OCI-LY1 (cell line): Measurements from ENCODE around the gene SIRT6.

Experiments
- EZH2 ChIP-seq: fragments of 200-600 bp; sonication (generic), shearing (Covaris generic); IDR thresholded peaks from 2 replicates; pipeline ENCODE4 v1.8.0; 2017; ENCODE audit warnings: borderline replicate concordance, mixed run types, mild to moderate bottlenecking, antibody characterized with exemption, low read length, moderate library complexity, mixed read lengths
- TF ChIP-seq, protein P1 (sequence below): fragments of 200-600 bp; sonication (generic), shearing (Covaris generic); IDR thresholded peaks from 2 replicates; pipeline ENCODE4 v1.5.1; 2017; ENCODE audit warnings: mild to moderate bottlenecking, antibody characterized with exemption, low read length, moderate library complexity, mixed read lengths

DNA sequence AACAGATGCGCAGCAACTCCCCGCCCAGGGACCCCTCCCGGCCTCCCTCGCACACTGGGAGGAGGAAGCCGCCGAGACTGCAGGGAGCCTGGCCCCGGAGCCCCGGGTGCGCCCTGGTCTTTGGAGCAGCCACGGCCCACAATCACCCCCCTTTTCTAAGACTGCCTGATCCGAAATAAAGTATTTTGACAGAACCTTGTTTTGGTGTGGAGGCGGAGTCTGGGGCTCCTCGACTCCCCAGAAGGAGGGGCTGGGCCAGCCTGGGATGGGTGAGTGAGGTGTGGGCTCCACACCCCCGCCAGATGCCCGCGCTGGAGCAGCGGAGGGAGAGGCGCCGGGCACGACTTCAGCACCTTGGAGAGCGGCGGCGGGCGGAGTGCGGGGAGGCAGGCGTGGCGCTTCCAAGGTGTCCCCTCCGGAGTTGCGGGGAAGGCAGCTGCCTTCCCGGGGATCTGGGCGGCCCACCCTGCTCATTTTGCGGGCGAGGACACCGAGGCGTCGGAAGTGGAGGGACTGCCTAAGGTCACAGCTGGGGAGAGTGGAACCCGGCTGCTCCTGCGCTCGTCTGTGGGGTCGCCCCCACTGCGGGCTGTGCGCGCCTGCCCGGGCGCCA, 9.4 kb downstream of the SIRT6 start:
- TF ChIP-seq, protein P1, sequence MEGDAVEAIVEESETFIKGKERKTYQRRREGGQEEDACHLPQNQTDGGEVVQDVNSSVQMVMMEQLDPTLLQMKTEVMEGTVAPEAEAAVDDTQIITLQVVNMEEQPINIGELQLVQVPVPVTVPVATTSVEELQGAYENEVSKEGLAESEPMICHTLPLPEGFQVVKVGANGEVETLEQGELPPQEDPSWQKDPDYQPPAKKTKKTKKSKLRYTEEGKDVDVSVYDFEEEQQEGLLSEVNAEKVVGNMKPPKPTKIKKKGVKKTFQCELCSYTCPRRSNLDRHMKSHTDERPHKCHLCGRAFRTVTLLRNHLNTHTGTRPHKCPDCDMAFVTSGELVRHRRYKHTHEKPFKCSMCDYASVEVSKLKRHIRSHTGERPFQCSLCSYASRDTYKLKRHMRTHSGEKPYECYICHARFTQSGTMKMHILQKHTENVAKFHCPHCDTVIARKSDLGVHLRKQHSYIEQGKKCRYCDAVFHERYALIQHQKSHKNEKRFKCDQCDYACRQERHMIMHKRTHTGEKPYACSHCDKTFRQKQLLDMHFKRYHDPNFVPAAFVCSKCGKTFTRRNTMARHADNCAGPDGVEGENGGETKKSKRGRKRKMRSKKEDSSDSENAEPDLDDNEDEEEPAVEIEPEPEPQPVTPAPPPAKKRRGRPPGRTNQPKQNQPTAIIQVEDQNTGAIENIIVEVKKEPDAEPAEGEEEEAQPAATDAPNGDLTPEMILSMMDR = no peak
- no peak for TF ChIP-seq EZH2
